ENCODE results near the gene KRTAP12-2. TPM values are rescaled to one million over a fixed set of nuclear protein-coding genes. Genes with fewer than 3 reads are reported as not detected.

The KRTAP12-2 gene, protein sequence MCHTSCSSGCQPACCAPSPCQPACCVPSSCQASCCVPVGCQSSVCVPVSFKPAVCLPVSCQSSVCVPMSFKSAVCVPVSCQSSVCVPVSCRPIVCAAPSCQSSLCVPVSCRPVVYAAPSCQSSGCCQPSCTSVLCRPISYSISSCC
- total RNA-seq = not detected in 2 replicates

DNA sequence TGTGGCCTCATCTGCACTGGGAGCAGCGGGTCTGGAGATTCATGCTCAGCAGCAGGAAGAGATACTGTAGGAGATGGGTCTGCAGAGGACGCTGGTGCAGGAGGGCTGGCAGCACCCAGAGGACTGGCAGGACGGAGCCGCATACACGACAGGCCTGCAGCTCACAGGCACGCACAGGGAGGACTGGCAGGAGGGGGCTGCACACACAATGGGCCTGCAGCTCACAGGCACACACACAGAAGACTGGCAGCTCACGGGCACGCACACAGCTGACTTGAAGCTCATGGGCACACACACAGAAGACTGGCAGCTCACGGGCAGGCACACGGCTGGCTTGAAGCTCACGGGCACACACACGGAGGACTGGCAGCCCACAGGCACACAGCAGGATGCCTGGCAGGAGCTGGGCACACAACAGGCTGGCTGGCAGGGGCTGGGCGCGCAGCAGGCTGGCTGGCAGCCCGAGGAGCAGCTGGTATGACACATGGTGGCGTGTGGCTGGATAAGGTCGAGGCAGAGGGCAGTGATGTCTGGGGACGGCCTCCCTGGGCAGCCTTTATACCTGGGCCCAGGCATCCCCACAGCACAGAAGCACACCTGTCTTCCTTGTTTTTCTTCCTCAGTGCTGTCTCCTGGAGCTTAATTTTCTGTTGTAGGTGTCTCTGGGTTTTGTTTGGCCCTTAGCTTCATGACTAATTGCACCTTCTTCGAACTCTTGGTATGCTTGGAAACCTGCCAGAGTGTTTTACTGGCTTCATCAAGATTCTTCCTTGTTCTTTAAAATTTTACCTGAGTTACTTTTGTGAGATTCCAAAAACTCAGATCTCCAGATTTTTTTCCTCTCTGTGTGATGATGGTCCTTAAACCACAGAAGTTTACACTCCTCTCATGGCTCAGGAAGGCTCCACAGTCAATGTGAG is at the start of gene KRTAP12-2:
Gene KRTAP12-2 (minus strand): TSS at position 527 of the 920 bp plus-strand sequence. CDS start 41 bp downstream, at position 486.

DNA sequence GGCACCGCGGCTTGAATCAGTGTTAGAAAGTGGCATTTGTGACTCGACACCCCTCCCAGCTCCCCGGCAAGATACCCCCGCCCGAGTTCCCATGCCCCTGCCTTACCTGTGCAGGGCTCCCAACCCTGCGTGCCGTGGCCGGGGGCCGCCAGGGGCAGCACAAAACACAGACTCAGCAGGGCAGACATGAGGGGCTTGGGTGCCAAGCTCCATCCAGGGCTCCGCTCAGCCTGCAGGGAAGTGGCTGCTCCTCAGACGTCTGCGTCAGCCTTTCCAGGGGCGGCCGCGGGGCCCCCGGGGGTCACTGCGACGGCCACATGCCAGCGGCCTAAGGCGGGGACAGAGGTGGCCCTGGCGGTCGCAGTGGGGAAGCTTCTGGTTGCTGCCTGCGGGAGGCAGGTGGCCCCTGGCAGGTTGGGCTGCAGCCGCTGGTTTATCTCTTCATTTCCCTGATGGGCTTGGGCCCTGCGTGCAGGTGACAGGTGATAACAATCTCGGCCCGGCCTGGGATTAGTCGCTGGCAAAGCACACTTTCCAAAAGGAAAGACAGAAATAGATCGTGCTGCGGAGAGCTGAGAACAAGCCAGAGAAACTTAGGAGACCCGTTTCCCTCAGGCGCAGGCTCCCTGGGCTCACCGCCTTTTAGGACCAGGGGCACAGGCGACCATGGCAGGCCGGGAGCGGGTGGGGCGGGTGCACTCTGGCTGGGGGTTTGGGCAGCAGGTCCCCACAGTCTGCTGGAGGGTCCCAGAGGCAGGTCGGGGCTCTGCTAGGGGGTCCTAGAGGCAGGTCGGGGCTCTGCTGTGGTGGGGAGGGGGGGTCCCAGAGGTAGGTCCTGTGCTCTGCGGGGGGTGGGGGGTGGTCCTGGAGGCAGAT is 44.8 kb upstream of the KRTAP12-2 start, which contains the start of gene TSPEAR:
Gene TSPEAR (minus strand): TSS at position 246 of the 876 bp plus-strand sequence. CDS start 58 bp downstream, at position 188.

DNA sequence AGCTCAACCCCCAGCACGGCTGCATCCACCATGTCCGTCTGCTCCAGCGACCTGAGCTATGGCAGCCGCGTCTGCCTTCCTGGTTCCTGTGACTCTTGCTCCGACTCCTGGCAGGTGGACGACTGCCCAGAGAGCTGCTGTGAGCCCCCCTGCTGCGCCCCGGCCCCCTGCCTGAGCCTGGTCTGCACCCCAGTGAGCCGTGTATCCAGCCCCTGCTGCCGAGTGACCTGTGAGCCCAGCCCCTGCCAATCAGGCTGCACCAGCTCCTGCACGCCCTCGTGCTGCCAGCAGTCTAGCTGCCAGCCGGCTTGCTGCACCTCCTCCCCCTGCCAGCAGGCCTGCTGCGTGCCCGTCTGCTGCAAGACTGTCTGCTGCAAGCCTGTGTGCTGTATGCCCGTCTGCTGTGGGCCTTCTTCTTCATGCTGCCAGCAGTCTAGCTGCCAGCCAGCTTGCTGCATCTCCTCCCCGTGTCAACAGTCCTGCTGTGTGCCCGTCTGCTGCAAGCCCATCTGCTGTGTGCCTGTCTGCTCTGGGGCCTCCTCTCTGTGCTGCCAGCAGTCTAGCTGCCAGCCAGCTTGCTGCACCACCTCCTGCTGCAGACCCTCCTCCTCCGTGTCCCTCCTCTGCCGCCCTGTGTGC is 30.6 kb upstream of the KRTAP12-2 start, which contains the start of gene KRTAP10-12:
Gene KRTAP10-12 (plus strand): TSS at position 1 of the 639 bp plus-strand sequence. CDS start 30 bp downstream, at position 31.

DNA sequence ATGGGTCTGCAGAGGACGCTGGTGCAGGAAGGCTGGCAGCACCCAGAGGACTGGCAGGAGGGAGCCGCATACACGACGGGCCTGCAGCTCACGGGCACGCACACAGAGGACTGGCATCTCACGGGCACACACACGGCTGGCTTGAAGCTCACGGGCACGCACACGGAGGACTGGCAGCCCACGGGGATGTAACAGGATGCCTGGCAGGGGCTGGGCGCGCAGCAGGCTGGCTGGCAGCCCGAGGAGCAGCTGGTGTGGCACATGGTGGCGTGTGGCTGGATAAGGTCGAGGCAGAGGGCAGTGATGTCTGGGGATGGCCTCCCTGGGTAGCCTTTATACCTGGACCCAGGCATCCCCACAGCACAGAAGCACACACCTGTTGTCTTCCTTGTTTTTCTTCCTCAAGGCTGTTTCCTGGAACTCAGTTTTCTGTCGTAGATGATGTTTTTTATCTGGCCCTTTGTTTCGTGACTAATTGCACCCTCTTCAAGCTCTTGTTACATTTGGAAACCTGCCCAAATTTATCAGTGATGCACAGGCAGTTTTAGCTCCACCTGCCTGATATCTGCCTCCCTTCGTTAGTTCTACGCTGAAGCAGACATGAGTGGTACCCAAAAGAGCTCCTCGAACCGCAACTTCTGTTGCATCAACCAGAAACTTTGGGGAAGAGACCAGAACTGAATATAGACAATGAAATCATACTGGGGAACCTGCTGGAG is 15.3 kb upstream of the KRTAP12-2 start, which contains the start of gene KRTAP12-1:
Gene KRTAP12-1 (minus strand): TSS at position 303 of the 719 bp plus-strand sequence. CDS start 40 bp downstream, at position 263.

DNA sequence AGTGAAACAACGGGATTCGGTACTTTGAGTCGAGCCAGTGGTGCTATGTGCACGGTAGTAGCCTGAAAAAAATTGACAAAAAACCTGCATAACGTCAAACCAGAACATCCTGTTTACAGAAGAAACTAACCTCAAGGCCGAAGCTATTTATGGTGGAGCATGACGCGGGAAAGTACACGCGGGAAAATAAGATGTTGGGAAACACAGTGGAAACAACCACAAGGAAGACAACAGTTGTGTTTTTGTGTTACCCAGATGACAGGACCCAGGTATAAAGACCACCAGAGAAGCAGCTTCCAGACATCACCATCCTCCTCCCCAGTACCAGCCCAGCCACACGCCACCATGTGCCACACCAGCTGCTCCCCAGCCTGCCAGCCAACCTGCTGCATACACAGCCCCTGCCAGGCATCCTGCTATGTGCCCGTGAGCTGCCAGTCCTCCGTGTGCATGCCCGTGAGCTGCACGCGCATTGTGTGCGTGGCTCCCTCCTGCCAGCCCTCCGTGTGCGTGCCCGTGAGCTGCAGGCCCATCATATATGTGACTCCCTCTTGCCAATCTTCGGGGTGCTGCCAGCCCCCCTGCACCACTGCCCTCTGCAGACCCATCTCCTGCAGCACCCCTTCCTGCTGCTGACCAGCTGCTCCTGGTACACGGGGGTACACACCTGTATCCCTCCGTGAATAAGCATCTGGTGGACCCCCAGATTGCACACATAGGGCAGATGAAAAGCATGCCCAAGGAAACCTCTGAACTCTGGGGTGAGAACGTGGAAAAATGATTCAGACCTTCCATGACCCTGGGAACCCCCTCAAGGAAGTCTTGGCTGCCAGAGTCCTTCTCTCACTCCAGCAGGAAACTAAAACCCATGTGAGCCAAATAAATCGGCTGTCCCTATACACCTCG is 8.8 kb downstream of the KRTAP12-2 start, which contains the start of gene KRTAP12-3:
Gene KRTAP12-3 (plus strand): TSS at position 298 of the 906 bp plus-strand sequence. CDS start 48 bp downstream, at position 346.

DNA sequence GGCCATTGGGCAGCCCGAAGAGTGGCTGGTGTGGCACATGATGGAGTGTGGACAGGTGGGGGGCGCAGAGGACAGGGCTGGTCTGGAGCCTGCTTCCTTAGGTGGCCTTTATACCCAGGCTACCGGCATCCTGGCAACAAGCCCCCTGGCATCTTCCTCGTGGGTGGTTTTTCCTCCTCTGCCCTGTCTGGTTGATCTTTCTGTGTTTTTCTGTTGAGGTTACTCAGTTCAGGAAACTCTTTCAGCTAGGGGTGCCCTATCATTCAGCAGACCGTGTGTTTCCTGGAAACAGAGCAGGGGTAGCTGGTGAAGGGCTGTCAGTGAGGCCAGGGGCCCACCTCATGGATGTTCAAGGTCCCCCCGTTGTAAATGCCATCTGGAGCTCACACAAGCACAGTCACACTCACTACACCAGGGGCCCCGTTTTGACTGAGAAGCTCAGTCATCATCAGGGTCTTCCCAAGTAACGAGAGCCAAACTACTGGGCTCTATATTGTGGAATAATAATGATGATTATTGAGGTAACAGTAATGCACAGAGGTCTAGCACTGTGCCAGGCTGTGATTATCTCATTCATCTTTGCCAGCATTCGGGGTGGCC is 12.1 kb downstream of the KRTAP12-2 start, which contains the start of gene KRTAP12-4:
Gene KRTAP12-4 (minus strand): TSS at position 84 of the 600 bp plus-strand sequence. CDS start 45 bp downstream, at position 39.

DNA sequence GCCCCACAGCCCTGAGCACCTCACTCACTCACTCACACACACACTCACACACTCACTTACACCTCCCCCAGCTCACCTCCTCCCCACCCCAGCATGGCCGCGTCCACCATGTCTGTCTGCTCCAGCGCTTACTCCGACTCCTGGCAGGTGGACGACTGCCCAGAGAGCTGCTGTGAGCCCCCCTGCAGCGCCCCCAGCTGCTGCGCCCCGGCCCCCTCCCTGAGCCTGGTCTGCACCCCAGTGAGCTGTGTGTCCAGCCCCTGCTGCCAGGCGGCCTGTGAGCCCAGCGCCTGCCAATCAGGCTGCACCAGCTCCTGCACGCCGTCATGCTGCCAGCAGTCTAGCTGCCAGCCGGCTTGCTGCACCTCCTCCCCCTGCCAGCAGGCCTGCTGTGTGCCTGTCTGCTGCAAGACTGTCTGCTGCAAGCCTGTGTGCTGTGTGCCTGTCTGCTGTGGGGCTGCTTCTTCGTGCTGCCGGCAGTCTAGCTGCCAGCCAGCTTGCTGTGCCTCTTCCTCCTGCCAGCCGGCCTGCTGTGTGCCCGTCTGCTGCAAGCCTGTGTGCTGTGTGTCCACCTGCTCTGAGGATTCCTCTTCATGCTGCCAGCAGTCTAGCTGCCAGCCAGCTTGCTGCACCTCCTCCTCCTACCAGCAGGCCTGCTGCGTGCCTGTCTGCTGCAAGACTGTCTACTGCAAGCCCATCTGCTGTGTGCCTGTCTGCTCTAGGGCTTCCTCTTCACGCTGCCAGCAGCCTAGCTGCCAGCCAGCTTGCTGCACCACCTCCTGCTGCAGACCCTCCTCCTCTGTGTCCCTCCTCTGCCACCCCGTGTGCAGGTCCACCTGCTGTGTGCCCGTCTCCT is 20.1 kb downstream of the KRTAP12-2 start, which contains the start of gene KRTAP10-11:
Gene KRTAP10-11 (plus strand): TSS at position 49 of the 856 bp plus-strand sequence. CDS start 45 bp downstream, at position 94.

DNA sequence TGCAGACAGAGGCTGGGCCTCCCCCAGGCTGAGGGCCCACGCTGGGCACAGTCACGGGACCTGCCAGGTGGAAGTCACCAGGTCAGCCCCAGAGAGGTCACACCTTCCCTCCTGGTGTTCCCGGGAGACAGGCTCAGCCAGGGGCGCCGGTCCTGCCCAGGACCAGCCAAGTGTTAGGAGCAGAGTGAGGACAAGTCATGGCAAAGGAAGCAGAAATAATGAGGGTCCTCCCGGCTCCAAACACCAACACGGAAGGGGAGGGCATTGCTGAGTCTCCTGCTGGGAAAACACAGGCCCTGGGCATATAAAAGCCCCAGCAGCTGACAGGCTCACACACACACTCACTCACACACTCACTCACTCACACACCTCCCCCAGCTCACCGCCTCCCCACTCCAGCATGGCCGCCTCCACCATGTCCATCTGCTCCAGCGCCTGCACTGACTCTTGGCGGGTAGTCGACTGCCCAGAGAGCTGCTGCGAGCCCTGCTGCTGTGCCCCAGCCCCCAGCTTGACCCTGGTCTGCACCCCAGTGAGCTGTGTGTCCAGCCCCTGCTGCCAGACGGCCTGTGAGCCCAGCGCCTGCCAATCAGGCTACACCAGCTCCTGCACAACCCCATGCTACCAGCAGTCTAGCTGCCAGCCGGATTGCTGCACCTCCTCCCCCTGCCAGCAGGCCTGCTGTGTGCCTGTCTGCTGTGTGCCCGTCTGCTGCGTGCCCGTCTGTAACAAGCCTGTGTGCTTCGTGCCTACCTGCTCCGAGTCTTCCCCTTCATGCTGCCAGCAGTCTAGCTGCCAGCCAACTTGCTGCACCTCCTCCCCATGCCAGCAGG is 29.5 kb downstream of the KRTAP12-2 start, which contains the start of gene KRTAP10-10:
Gene KRTAP10-10 (plus strand): TSS at position 339 of the 833 bp plus-strand sequence. CDS start 62 bp downstream, at position 401.

DNA sequence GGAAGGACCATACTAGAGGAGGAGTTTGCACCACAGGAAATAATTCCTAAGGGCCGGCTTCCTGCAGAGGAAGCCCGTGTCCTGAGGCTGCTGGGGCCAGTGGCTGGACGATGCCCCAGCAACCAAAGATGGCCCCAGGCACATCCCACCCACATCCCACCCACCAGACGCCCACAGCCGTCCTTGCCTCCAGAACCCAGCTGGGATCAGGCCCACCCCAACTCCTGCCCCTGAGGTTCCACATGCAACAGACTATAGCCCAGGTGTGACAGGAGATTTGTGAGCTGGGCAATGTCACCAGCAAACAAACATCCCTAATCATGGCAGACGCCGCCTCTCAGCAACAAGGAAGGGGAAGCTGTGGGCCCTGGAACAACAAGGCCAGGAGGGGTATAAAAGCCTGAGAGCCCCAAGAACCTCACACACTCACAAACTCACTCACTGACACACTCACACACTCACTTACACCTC is 40.0 kb downstream of the KRTAP12-2 start, which contains the start of gene KRTAP10-9:
Gene KRTAP10-9 (plus strand): TSS at position 421 of the 471 bp plus-strand sequence. CDS start 79 bp downstream, outside the sequence.

Small RNA genes lying within 50 kb of the gene (small RNA-seq; reads per million reads assigned to genes)
- not detected for gene KRTAP12-6P

Other genes starting within 250 kb of the KRTAP12-2 start
- 1.3 and 1.5 TPM in 2 replicates for gene LRRC3, start 211.4 kb downstream of the KRTAP12-2 start, total RNA-seq
- gene KRTAP10-1, start 126.7 kb downstream of the KRTAP12-2 start, total RNA-seq = not detected in 2 replicates
- not detected in 2 replicates for gene KRTAP10-2, start 115.4 kb downstream of the KRTAP12-2 start, total RNA-seq
- gene KRTAP10-3, start 108.1 kb downstream of the KRTAP12-2 start, total RNA-seq = not detected in 2 replicates
- gene KRTAP10-4, start 93.2 kb downstream of the KRTAP12-2 start, total RNA-seq = not detected in 2 replicates
- not detected in 2 replicates for gene KRTAP10-5, start 86.3 kb downstream of the KRTAP12-2 start, total RNA-seq
- gene KRTAP10-6, start 74.4 kb downstream of the KRTAP12-2 start, total RNA-seq = not detected in 2 replicates
- gene KRTAP10-7, start 66.3 kb downstream of the KRTAP12-2 start, total RNA-seq = not detected in 2 replicates
- gene KRTAP10-8, start 54.8 kb downstream of the KRTAP12-2 start, total RNA-seq = not detected in 2 replicates
- gene KRTAP10-9, start 39.8 kb downstream of the KRTAP12-2 start, total RNA-seq = not detected in 2 replicates
- gene KRTAP10-10, start 29.6 kb downstream of the KRTAP12-2 start, total RNA-seq = not detected in 2 replicates
- not detected in 2 replicates for gene KRTAP10-11, start 20.5 kb downstream of the KRTAP12-2 start, total RNA-seq
- not detected in 2 replicates for gene KRTAP12-4, start 12.3 kb downstream of the KRTAP12-2 start, total RNA-seq
- gene KRTAP12-3, start 9.0 kb downstream of the KRTAP12-2 start, total RNA-seq = not detected in 2 replicates
- not detected in 2 replicates for gene KRTAP12-1, start 15.2 kb upstream of the KRTAP12-2 start, total RNA-seq
- gene KRTAP10-12, start 30.2 kb upstream of the KRTAP12-2 start, total RNA-seq = not detected in 2 replicates
- not detected in 2 replicates for gene TSPEAR, start 44.6 kb upstream of the KRTAP12-2 start, total RNA-seq
- 76.5 and 82.9 TPM in 2 replicates for gene UBE2G2, start 134.9 kb upstream of the KRTAP12-2 start, total RNA-seq
- gene SUMO3, start 151.1 kb upstream of the KRTAP12-2 start, total RNA-seq = 108 and 127 TPM in 2 replicates
- 288 and 314 TPM in 2 replicates for gene PTTG1IP, start 206.8 kb upstream of the KRTAP12-2 start, total RNA-seq